Measurements from ENCODE around the gene ITPRIP. TPM values are rescaled to one million over a fixed set of nuclear protein-coding genes. Genes with fewer than 3 reads are reported as not detected.

The ITPRIP gene
- total RNA-seq, 1 experiment from 2014 or later = 12.0 TPM

DNA sequence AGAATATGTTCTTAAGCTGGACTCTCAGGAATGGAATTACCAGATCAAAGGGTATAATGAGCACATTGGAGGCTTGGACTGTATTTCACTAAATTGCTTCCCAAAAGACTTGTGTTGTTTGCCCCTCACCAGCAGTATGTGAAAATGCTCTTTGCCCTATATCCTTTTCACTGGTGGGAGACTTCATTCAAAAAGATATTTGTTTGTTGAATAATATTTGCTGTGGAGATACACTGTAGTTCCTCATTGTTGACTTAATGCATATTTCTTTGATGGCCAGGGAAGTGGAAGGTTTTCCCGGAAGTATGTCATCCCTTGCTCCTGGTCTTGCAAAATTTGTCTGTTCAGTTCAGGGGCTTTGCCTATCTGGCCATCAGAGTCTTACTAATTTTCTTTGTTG lies 49.9 kb downstream of the ITPRIP start:
- ChIA-PET RAD21 (ENCODE audit: low non-redundant PET in 1 of 2, low total read pairs in 2 of 2, uncharacterized antibody in 2 of 2, unreplicated experiment in 2 of 2) (no interaction called here), POLR2A (interaction anchor here (0.9 kb wide), 1 partner anchor 49 kb away, joined by 3 read pairs; no protein-coding TSS in a partner anchor), CTCF (interaction anchor here (9.9 kb wide), 1 partner anchor 13 kb away, joined by 96 read pairs; no protein-coding TSS in a partner anchor)
- no peak overlapping the region for H3K27ac ChIP-seq (ENCODE audit: low read depth, low read length)
- no peak overlapping the region for H3K9ac ChIP-seq (ENCODE audit: low read length)
- H3K36me3 ChIP-seq (ENCODE audit: control insufficient read depth in 1 of 2, insufficient read depth in 2 of 2, low read length in 2 of 2) = peaks cover 21 to 28% of the 10 kb centered on the region in 2 experiments
- TF ChIP-seq, protein P1, sequence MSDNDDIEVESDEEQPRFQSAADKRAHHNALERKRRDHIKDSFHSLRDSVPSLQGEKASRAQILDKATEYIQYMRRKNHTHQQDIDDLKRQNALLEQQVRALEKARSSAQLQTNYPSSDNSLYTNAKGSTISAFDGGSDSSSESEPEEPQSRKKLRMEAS (IDR thresholded peaks at IDR 0.05) = no peak
- no peak for TF ChIP-seq YY1 (IDR thresholded peaks at IDR 0.05; ENCODE audit: extremely low read depth, insufficient replicate concordance, low read depth, low read length)
- TF ChIP-seq FOSL1 (IDR thresholded peaks at IDR 0.05; ENCODE audit: low read depth) = no peak
- TF ChIP-seq SRF (IDR thresholded peaks at IDR 0.05; ENCODE audit: low read depth) = no peak
- TF ChIP-seq TCF7L2 (IDR thresholded peaks at IDR 0.05; ENCODE audit: borderline replicate concordance, extremely low read depth, insufficient read depth, insufficient read length) = no peak
- TF ChIP-seq ATF3 (IDR thresholded peaks at IDR 0.05) = no peak
- no peak for TF ChIP-seq JUND (IDR thresholded peaks at IDR 0.05)
- TF ChIP-seq ZNF274 (IDR thresholded peaks at IDR 0.05; ENCODE audit: low read depth, low read length) = no peak
- no peak for TF ChIP-seq EZH2 (IDR thresholded peaks at IDR 0.05)
- TF ChIP-seq CEBPB (IDR thresholded peaks at IDR 0.05; ENCODE audit: low read depth) = no peak
- no peak for TF ChIP-seq SIN3A (IDR thresholded peaks at IDR 0.05; ENCODE audit: low read depth)
- no peak for TF ChIP-seq ELF1 (IDR thresholded peaks at IDR 0.05; ENCODE audit: borderline replicate concordance, low read depth)
- TF ChIP-seq, protein P2, sequence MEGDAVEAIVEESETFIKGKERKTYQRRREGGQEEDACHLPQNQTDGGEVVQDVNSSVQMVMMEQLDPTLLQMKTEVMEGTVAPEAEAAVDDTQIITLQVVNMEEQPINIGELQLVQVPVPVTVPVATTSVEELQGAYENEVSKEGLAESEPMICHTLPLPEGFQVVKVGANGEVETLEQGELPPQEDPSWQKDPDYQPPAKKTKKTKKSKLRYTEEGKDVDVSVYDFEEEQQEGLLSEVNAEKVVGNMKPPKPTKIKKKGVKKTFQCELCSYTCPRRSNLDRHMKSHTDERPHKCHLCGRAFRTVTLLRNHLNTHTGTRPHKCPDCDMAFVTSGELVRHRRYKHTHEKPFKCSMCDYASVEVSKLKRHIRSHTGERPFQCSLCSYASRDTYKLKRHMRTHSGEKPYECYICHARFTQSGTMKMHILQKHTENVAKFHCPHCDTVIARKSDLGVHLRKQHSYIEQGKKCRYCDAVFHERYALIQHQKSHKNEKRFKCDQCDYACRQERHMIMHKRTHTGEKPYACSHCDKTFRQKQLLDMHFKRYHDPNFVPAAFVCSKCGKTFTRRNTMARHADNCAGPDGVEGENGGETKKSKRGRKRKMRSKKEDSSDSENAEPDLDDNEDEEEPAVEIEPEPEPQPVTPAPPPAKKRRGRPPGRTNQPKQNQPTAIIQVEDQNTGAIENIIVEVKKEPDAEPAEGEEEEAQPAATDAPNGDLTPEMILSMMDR (IDR thresholded peaks at IDR 0.05 in 2 of 3, conservative IDR thresholded peaks at IDR 0.05 in 1 of 3; ENCODE audit: borderline replicate concordance in 1 of 3, insufficient read depth in 1 of 3, low read depth in 2 of 3, low read length in 2 of 3) = no peak
- TF ChIP-seq POLR2A (IDR thresholded peaks at IDR 0.05; ENCODE audit: borderline replicate concordance, extremely low read depth, insufficient read depth, insufficient read length) = no peak
- no peaks in the 10 kb centered on the region for H3K9me3 ChIP-seq (ENCODE audit: control insufficient read depth in 1 of 2, insufficient read depth in 1 of 2, low read depth in 1 of 2, low read length in 2 of 2)
- intact Hi-C loops (cut with micrococcal nuclease) = no loop called here
- peaks cover 15% of the 10 kb centered on the region; the same call in 1 of the 2 replicates for H4K20me1 ChIP-seq (ENCODE audit: insufficient read depth)
- H3K4me1 ChIP-seq (ENCODE audit: control insufficient read depth in 1 of 2, insufficient read depth in 2 of 2, low read length in 2 of 2) = peaks cover 3 to 5% of the 10 kb centered on the region in 2 experiments; a peak in 3 of 4 replicates
- no peak for ATAC-seq
- no peak for DNase-seq (ENCODE audit: low read depth, low spot score)
- H3K79me2 ChIP-seq (ENCODE audit: insufficient read depth, low read length) = peaks cover 62% of the 10 kb centered on the region
- H3K4me3 ChIP-seq (replicated peaks in 1 of 2; ENCODE audit: low read depth in 1 of 2, low read length in 2 of 2) = no peak overlapping the region
- H3K9me2 ChIP-seq (ENCODE audit: insufficient read depth) = no peaks in the 10 kb centered on the region
- no peaks in the 10 kb centered on the region for H3K27me3 ChIP-seq (ENCODE audit: insufficient read depth, low read length)
- no peak overlapping the region for H2AFZ ChIP-seq (ENCODE audit: low read depth, low read length, poor library complexity, severe bottlenecking)
- no TSS peak for BruUV-seq (replicated peaks)
- H3K4me2 ChIP-seq (ENCODE audit: low read length) = no peak overlapping the region

Data from HCT116 (cell line).